Measurements from ENCODE around the gene RIC1. TPM values are rescaled to one million over a fixed set of nuclear protein-coding genes. Genes with fewer than 3 reads are reported as not detected.

The RIC1 gene
- total RNA-seq, 1 donor from 2014 or later: 40.7 TPM

- Mint-ChIP-seq H3K36me3 (ENCODE audit: low read depth) (no peaks in the 10 kb centered on the region), H3K4me1 (ENCODE audit: low read depth) (peaks cover 39% of the 10 kb centered on the region), H3K9me3 (ENCODE audit: low read depth) (no peaks in the 10 kb centered on the region), H3K4me3 (ENCODE audit: unreplicated experiment) (no peak overlapping the region), H3K27ac (ENCODE audit: unreplicated experiment) (peak overlapping the region; percentile 27), H3K27me3 (ENCODE audit: low read depth) (no peaks in the 10 kb centered on the region)
- TF ChIP-seq, protein P1, sequence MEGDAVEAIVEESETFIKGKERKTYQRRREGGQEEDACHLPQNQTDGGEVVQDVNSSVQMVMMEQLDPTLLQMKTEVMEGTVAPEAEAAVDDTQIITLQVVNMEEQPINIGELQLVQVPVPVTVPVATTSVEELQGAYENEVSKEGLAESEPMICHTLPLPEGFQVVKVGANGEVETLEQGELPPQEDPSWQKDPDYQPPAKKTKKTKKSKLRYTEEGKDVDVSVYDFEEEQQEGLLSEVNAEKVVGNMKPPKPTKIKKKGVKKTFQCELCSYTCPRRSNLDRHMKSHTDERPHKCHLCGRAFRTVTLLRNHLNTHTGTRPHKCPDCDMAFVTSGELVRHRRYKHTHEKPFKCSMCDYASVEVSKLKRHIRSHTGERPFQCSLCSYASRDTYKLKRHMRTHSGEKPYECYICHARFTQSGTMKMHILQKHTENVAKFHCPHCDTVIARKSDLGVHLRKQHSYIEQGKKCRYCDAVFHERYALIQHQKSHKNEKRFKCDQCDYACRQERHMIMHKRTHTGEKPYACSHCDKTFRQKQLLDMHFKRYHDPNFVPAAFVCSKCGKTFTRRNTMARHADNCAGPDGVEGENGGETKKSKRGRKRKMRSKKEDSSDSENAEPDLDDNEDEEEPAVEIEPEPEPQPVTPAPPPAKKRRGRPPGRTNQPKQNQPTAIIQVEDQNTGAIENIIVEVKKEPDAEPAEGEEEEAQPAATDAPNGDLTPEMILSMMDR (IDR thresholded peaks at IDR 0.05): no peak
- DNase-seq (ENCODE audit: low spot score): no peak
Measured at GRCh38 chr9:5612185-5612530, 16.7 kb upstream of the RIC1 start.

DNA sequence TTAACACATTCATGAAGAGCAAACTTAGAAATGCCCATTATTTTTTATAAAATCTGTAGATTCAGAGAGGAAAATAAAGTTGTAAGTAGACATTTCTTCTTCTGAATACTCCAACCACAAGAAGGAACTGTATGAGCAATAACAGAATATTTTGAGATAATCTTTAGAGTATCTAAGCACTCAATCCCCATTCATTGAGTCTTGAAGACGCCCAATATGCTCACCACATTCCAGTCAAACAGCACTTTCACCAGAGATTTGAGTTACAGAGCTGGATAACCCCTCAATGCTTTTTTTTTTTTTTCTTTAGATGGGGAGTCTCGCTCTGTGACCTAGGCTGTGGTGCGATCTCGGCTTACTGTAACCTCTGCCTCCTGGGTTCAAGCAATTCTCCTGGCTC, 14.7 kb upstream of the RIC1 start:
- Mint-ChIP-seq H3K36me3 (ENCODE audit: low read depth) (no peaks in the 10 kb centered on the region), H3K4me1 (ENCODE audit: low read depth) (peaks cover 34% of the 10 kb centered on the region), H3K9me3 (ENCODE audit: low read depth) (no peaks in the 10 kb centered on the region), H3K27me3 (ENCODE audit: low read depth) (no peaks in the 10 kb centered on the region), H3K27ac (ENCODE audit: unreplicated experiment) (no peak overlapping the region), H3K4me3 (ENCODE audit: unreplicated experiment) (no peak overlapping the region)
- no peak for DNase-seq (ENCODE audit: low spot score)
- TF ChIP-seq, protein P1 (IDR thresholded peaks at IDR 0.05): no peak

DNA sequence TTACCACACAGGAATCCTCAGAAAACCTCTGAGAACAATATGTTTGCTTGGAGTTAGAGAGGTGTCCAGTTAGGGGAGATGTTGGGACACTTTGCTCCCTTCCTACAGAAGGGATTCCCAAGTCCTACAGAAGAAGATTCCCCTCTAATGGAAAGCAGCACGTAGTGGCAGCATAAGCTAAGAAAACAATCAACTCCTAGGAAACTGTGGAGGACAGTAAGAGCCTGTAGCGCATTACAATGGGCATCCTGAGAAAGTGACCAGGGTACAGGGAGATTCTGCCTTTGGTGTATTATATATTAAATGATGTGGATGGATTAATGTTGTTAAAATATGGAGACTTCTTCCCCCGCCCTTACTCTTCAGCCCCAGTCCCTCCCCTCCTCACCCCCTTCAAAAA, 13.9 kb upstream of the RIC1 start:
- H3K27ac Mint-ChIP-seq (ENCODE audit: unreplicated experiment): no peak overlapping the region
- no peak overlapping the region for H3K4me3 Mint-ChIP-seq (ENCODE audit: unreplicated experiment)
- peaks cover 32% of the 10 kb centered on the region for H3K4me1 Mint-ChIP-seq (ENCODE audit: low read depth)
- no peaks in the 10 kb centered on the region for H3K36me3 Mint-ChIP-seq (ENCODE audit: low read depth)
- H3K27me3 Mint-ChIP-seq (ENCODE audit: low read depth): no peaks in the 10 kb centered on the region
- DNase-seq (ENCODE audit: low spot score): no peak
- no peaks in the 10 kb centered on the region for H3K9me3 Mint-ChIP-seq (ENCODE audit: low read depth)
- TF ChIP-seq, protein P1 (IDR thresholded peaks at IDR 0.05): no peak

DNA sequence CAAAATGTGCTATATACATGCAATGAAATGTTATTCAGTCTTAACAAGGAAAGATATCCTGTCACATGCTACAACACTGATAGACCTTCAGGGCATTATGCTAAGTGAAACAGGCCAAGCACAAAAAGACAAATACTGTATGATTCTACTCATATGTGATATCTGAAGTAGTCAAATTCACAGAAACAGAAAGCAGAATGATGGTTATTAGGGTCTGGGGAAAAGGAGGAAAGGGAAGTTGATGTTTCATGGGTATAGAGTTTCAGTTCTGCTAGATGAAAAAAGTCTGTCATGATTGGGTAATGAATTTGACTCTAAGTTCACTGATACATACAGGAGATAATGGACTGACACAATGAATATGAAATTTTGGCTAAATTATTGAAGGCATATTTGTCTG, 11.2 kb upstream of the RIC1 start:
- H3K9me3 Mint-ChIP-seq (ENCODE audit: low read depth): no peaks in the 10 kb centered on the region
- no peak overlapping the region for H3K4me3 Mint-ChIP-seq (ENCODE audit: unreplicated experiment)
- no peaks in the 10 kb centered on the region for H3K36me3 Mint-ChIP-seq (ENCODE audit: low read depth)
- DNase-seq (ENCODE audit: low spot score): no peak
- no peaks in the 10 kb centered on the region for H3K27me3 Mint-ChIP-seq (ENCODE audit: low read depth)
- H3K4me1 Mint-ChIP-seq (ENCODE audit: low read depth): peaks cover 25% of the 10 kb centered on the region
- TF ChIP-seq, protein P1 (IDR thresholded peaks at IDR 0.05): no peak
- no peak overlapping the region for H3K27ac Mint-ChIP-seq (ENCODE audit: unreplicated experiment)

- Mint-ChIP-seq H3K4me3 (ENCODE audit: unreplicated experiment) (no peak overlapping the region), H3K36me3 (ENCODE audit: low read depth) (no peaks in the 10 kb centered on the region), H3K27ac (ENCODE audit: unreplicated experiment) (peak overlapping the region; percentile 92), H3K27me3 (ENCODE audit: low read depth) (no peaks in the 10 kb centered on the region), H3K4me1 (ENCODE audit: low read depth) (peaks cover 28% of the 10 kb centered on the region), H3K9me3 (ENCODE audit: low read depth) (no peaks in the 10 kb centered on the region)
- no peak for DNase-seq (ENCODE audit: low spot score)
- TF ChIP-seq, protein P1 (IDR thresholded peaks at IDR 0.05): no peak
Measured at GRCh38 chr9:5620494-5620893, 8.4 kb upstream of the RIC1 start.

Measured in chondrocyte (in vitro differentiated cells).